GM23338 (cell line): ENCODE data around the gene EXOSC5. TPM values are rescaled to one million over a fixed set of nuclear protein-coding genes. Genes with fewer than 3 reads are reported as not detected.

ENCODE experiments used
- ATAC-seq: fragments of 200-7000 bp; cut with Tn5 transposase; 3 replicates; pipeline ENCODE4 v1.9.1; 2020
- DNase-seq: peaks from one replicate; pipeline ENCODE4 v3.0.0-alpha.2; 2015; ENCODE audit warnings: low spot score
- H2AFZ ChIP-seq: fragments of 200-600 bp; sonication (generic); 2 replicates; pipeline ENCODE4 v1.8.0; 2016; ENCODE audit warnings: antibody characterized with exemption, mild to moderate bottlenecking, moderate library complexity
- H3F3A ChIP-seq: fragments of 200-600 bp; sonication (generic); replicated peaks from 2 replicates; pipeline ENCODE4 v1.8.0; 2017; ENCODE audit warnings: antibody characterized with exemption, mixed run types, low read depth
- H3K27ac ChIP-seq: fragments of 200-600 bp; sonication (generic); 2 replicates; pipeline ENCODE4 v1.6.1; 2016; ENCODE audit warnings: low read depth
- H3K27me3 ChIP-seq: fragments of 200-600 bp; sonication (generic); 2 replicates; pipeline ENCODE4 v1.8.0; 2016; ENCODE audit warnings: mild to moderate bottlenecking, mixed run types, moderate library complexity; ENCODE audit not compliant: insufficient read depth
- H3K36me3 ChIP-seq: fragments of 200-600 bp; sonication (generic); 2 replicates; pipeline ENCODE4 v1.8.0; 2016; ENCODE audit warnings: mild to moderate bottlenecking; ENCODE audit not compliant: insufficient read depth
- H3K4me1 ChIP-seq: fragments of 200-600 bp; sonication (generic); 2 replicates; pipeline ENCODE4 v1.8.0; 2016; ENCODE audit warnings: mild to moderate bottlenecking, moderate library complexity; ENCODE audit not compliant: insufficient read depth
- H3K4me2 ChIP-seq: fragments of 200-600 bp; sonication (generic); 2 replicates; pipeline ENCODE4 v1.7.1; 2017; ENCODE audit warnings: mixed run types
- H3K4me3 ChIP-seq: fragments of 200-600 bp; sonication (generic); 2 replicates; pipeline ENCODE4 v1.6.1; 2016; ENCODE audit warnings: mixed run types
- H3K79me2 ChIP-seq: fragments of 200-600 bp; sonication (generic); replicated peaks from 2 replicates; pipeline ENCODE4 v1.8.0; 2017; ENCODE audit warnings: mild to moderate bottlenecking; ENCODE audit not compliant: insufficient read depth
- H3K9me2 ChIP-seq: fragments of 200-600 bp; sonication (generic); 2 replicates; pipeline ENCODE4 v1.8.0; 2017; ENCODE audit not compliant: insufficient read depth
- H4K20me1 ChIP-seq: fragments of 200-600 bp; sonication (generic); replicated peaks from 2 replicates; pipeline ENCODE4 v1.8.0; 2017; ENCODE audit warnings: mild to moderate bottlenecking; ENCODE audit not compliant: insufficient read depth
- H3K27ac Mint-ChIP-seq: 2 replicates; pipeline ENCODE4 v1.8.0; 2020; ENCODE audit warnings: inconsistent platforms, mild to moderate bottlenecking, moderate library complexity, mixed read lengths
- H3K27me3 Mint-ChIP-seq: 3 replicates; pipeline ENCODE4 v1.8.0; 2022; ENCODE audit warnings: low read depth, mild to moderate bottlenecking, moderate library complexity, mixed read lengths, inconsistent platforms; ENCODE audit not compliant: insufficient read depth, poor library complexity
- H3K36me3 Mint-ChIP-seq: 3 replicates; pipeline ENCODE4 v1.8.0; 2021; ENCODE audit warnings: low read depth, mild to moderate bottlenecking, inconsistent platforms, moderate library complexity, mixed read lengths
- H3K4me1 Mint-ChIP-seq: 3 replicates; pipeline ENCODE4 v1.8.0; 2020; ENCODE audit warnings: mild to moderate bottlenecking, inconsistent platforms, mixed read lengths
- H3K4me3 Mint-ChIP-seq: 3 replicates; pipeline ENCODE4 v1.8.0; 2021; ENCODE audit warnings: moderate library complexity, mild to moderate bottlenecking, inconsistent platforms, mixed read lengths
- H3K9me3 Mint-ChIP-seq: 3 replicates; pipeline ENCODE4 v1.8.0; 2020; ENCODE audit warnings: moderate library complexity, mild to moderate bottlenecking, inconsistent platforms, mixed read lengths
- CREB1 ChIP-seq: fragments of 250-450 bp; sonication (Bioruptor Pico); IDR thresholded peaks from 2 replicates; pipeline ENCODE4 v1.5.0; 2020; ENCODE audit warnings: low read depth, mild to moderate bottlenecking, moderate library complexity
- ETS1 ChIP-seq: IDR thresholded peaks from 2 replicates; pipeline ENCODE4 v1.6.1; 2016; ENCODE audit warnings: antibody characterized with exemption
- EZH2 ChIP-seq: fragments of 200-600 bp; sonication (generic); IDR thresholded peaks from one replicate; pipeline ENCODE4 v1.8.0; 2017; ENCODE audit warnings: antibody characterized with exemption, mild to moderate bottlenecking, low read depth; ENCODE audit not compliant: unreplicated experiment
- EZH2phosphoT487 ChIP-seq: fragments of 200-600 bp; sonication (generic); IDR thresholded peaks from one replicate; pipeline ENCODE4 v1.8.1; 2018; ENCODE audit warnings: antibody characterized with exemption; ENCODE audit not compliant: unreplicated experiment
- JUNB ChIP-seq: IDR thresholded peaks from one replicate; pipeline ENCODE4 v1.6.1; 2016; ENCODE audit warnings: antibody characterized with exemption; ENCODE audit not compliant: unreplicated experiment
- NANOG ChIP-seq: IDR thresholded peaks from 2 replicates; pipeline ENCODE4 v1.6.1; 2016; ENCODE audit warnings: antibody characterized with exemption, borderline replicate concordance
- POLR2AphosphoS5 ChIP-seq: IDR thresholded peaks from 2 replicates; pipeline ENCODE4 v1.6.1; 2016; ENCODE audit warnings: antibody characterized with exemption, low read depth
- REST ChIP-seq: IDR thresholded peaks from one replicate; pipeline ENCODE4 v1.6.1; 2018; ENCODE audit warnings: antibody characterized with exemption; ENCODE audit not compliant: unreplicated experiment
- STAT1 ChIP-seq: IDR thresholded peaks from one replicate; pipeline ENCODE4 v1.6.1; 2016; ENCODE audit warnings: antibody characterized with exemption; ENCODE audit not compliant: unreplicated experiment
- ZNF114 ChIP-seq: fragments of 250-450 bp; sonication (Bioruptor Pico); IDR thresholded peaks from 2 replicates; pipeline ENCODE4 v1.5.0; 2020; ENCODE audit warnings: mild to moderate bottlenecking, moderate library complexity
- ZNF331 ChIP-seq: fragments of 250-450 bp; sonication (Bioruptor Pico); IDR thresholded peaks from 2 replicates; pipeline ENCODE4 v1.5.0; 2020; ENCODE audit warnings: low read depth, mild to moderate bottlenecking, moderate library complexity
- ZNF462 ChIP-seq: fragments of 250-450 bp; sonication (Bioruptor Pico); IDR thresholded peaks from 2 replicates; pipeline ENCODE4 v1.5.0; 2020; ENCODE audit warnings: mild to moderate bottlenecking, moderate library complexity
- polyA plus RNA-seq: library from polyadenylated mRNA; unstranded; fragments of >200 nt; fragmentation: Nextera tagmentation; extraction: Ambion mirVana; gene quantifications from 2 replicates; pipeline ENCODE4 v1.2.1, GENCODE V29; 2016
- total RNA-seq: library from RNA; depleted of rRNA; stranded (reverse); fragments of >200 nt; shearing (Covaris generic); gene quantifications from 2 replicates; pipeline ENCODE4 v1.2.3, GENCODE V29; 2014

EXOSC5 gene
- total and polyA plus RNA-seq, 2 experiments from 2014 or later, result 65.1 to 125 TPM

- TF ChIP-seq REST, result no peak
Observed at GRCh38 chr19:41422456-41422855, 25.3 kb upstream of the EXOSC5 start (continued).

- Histone ChIP-seq H3F3A (peaks cover 2% of the 10 kb centered on the region; the same call in 1 of the 2 replicates), H3K9me2 (no peaks in the 10 kb centered on the region), H3K4me1 (peaks cover 4% of the 10 kb centered on the region), H2AFZ (no peak overlapping the region), H3K4me2 (no peak overlapping the region), H3K27me3 (no peaks in the 10 kb centered on the region), H3K36me3 (no peaks in the 10 kb centered on the region), H4K20me1 (no peaks in the 10 kb centered on the region), H3K79me2 (no peaks in the 10 kb centered on the region), H3K4me3 (no peak overlapping the region), H3K27ac (no peak overlapping the region)
- TF ChIP-seq ZNF331 (CRISPR knock-in tag) (no peak), STAT1 (no peak), EZH2 (no peak), ZNF462 (CRISPR knock-in tag) (no peak), JUNB (no peak), ETS1 (no peak), POLR2AphosphoS5 (no peak), ZNF114 (CRISPR knock-in tag) (no peak), CREB1 (no peak), NANOG (no peak), EZH2phosphoT487 (no peak), REST (no peak)
- ATAC-seq (no peak), DNase-seq (no peak)
- H3K9me3 Mint-ChIP-seq, result no peaks in the 10 kb centered on the region
- H3K36me3 Mint-ChIP-seq, result peaks cover 28% of the 10 kb centered on the region
- no peak overlapping the region for H3K27ac Mint-ChIP-seq
- H3K4me1 Mint-ChIP-seq, result peaks cover 3% of the 10 kb centered on the region
- no peak overlapping the region for H3K4me3 Mint-ChIP-seq
- peaks cover 3% of the 10 kb centered on the region for H3K27me3 Mint-ChIP-seq
Observed at GRCh38 chr19:41421973-41422372, 24.8 kb upstream of the EXOSC5 start.
